ENCODE data around the gene MSH2. TPM values are rescaled to one million over a fixed set of nuclear protein-coding genes. Genes with fewer than 3 reads are reported as not detected.

The MSH2 gene
- total and polyA plus RNA-seq, 2 of the 13 experiments (the other 11 are each of a cell fraction or from before 2014, with no cell fraction given): 19.9 to 76.3 TPM

- TF ChIP-seq FOXO4 (CRISPR knock-in tag; conservative IDR thresholded peaks at IDR 0.05) (peak; percentile 99), ZNF644 (CRISPR knock-in tag; IDR thresholded peaks at IDR 0.05; ENCODE audit: low read depth) (no peak), ZNF20 (CRISPR knock-in tag; IDR thresholded peaks at IDR 0.05) (peak; percentile 85), IRX3 (CRISPR knock-in tag; IDR thresholded peaks at IDR 0.05; ENCODE audit: borderline replicate concordance, low read depth) (peak; percentile 96), PLSCR1 (CRISPR knock-in tag; IDR thresholded peaks at IDR 0.05; ENCODE audit: borderline replicate concordance) (no peak), MTF2 (CRISPR knock-in tag; IDR thresholded peaks at IDR 0.05; ENCODE audit: borderline replicate concordance) (no peak; the same call in 1 of the 2 replicates), ZKSCAN8 (CRISPR knock-in tag; IDR thresholded peaks at IDR 0.05; ENCODE audit: borderline replicate concordance) (no peak), ZNF263 (CRISPR knock-in tag; IDR thresholded peaks at IDR 0.05) (peak; percentile 64), ZHX1 (CRISPR knock-in tag; IDR thresholded peaks at IDR 0.05; ENCODE audit: low read depth) (peak; percentile 91; the same call in 1 of the 2 replicates), ATF3 (CRISPR knock-in tag; IDR thresholded peaks at IDR 0.05) (peak; percentile 46; the same call in 1 of the 2 replicates), ATF4 (CRISPR knock-in tag; IDR thresholded peaks at IDR 0.05) (0 out of 4 replicates have a peak, but pooled peaks of 1 of the 2 experiments have one; percentile 39), ZNF749 (CRISPR knock-in tag; IDR thresholded peaks at IDR 0.05; ENCODE audit: borderline replicate concordance) (peak; percentile 98), FOSL1 (CRISPR knock-in tag; IDR thresholded peaks at IDR 0.05; ENCODE audit: borderline replicate concordance) (0 out of 2 replicates have a peak, but pooled peaks have one; percentile 28), KAT7 (CRISPR knock-in tag; IDR thresholded peaks at IDR 0.05; ENCODE audit: borderline replicate concordance) (peak; percentile 95; the same call in 1 of the 2 replicates)
- TF ChIP-seq, protein P1, sequence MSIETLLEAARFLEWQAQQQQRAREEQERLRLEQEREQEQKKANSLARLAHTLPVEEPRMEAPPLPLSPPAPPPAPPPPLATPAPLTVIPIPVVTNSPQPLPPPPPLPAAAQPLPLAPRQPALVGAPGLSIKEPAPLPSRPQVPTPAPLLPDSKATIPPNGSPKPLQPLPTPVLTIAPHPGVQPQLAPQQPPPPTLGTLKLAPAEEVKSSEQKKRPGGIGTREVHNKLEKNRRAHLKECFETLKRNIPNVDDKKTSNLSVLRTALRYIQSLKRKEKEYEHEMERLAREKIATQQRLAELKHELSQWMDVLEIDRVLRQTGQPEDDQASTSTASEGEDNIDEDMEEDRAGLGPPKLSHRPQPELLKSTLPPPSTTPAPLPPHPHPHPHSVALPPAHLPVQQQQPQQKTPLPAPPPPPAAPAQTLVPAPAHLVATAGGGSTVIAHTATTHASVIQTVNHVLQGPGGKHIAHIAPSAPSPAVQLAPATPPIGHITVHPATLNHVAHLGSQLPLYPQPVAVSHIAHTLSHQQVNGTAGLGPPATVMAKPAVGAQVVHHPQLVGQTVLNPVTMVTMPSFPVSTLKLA (IDR thresholded peaks at IDR 0.05): peak; percentile 9; the same call in 1 of the 2 replicates
- TF ChIP-seq, protein P2, sequence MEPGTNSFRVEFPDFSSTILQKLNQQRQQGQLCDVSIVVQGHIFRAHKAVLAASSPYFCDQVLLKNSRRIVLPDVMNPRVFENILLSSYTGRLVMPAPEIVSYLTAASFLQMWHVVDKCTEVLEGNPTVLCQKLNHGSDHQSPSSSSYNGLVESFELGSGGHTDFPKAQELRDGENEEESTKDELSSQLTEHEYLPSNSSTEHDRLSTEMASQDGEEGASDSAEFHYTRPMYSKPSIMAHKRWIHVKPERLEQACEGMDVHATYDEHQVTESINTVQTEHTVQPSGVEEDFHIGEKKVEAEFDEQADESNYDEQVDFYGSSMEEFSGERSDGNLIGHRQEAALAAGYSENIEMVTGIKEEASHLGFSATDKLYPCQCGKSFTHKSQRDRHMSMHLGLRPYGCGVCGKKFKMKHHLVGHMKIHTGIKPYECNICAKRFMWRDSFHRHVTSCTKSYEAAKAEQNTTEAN (CRISPR knock-in tag; conservative IDR thresholded peaks at IDR 0.05): peak; percentile 92
These were observed at the start of gene MSH2 (continued) for GRCh38 chr2:47402805-47403608.
